ENCODE data around the gene DMRT2.
A peak's percentile ranks its signal among the peaks of the same experiment; 100 is the strongest.

DMRT2 gene

GRCh38 chr9:1047591-1048230, 2.4 kb upstream of the DMRT2 start:
- DNase-seq, result peak; percentile 68

- DNase-seq, result no peak
These were observed 1.9 kb upstream of the DMRT2 start for GRCh38 chr9:1048231-1048619.

GRCh38 chr9:1048811-1049210, 1.3 kb upstream of the DMRT2 start:
- no peak for DNase-seq

GRCh38 chr9:1049641-1050040, 516 bp upstream of the DMRT2 start:
- DNase-seq, result peak; percentile 20

GRCh38 chr9:1051210-1051583, 1.0 kb downstream of the DMRT2 start:
- peak; percentile 38 for DNase-seq

GRCh38 chr9:1051584-1052275, 1.6 kb downstream of the DMRT2 start:
- DNase-seq, result peak; percentile 59

GRCh38 chr9:1052365-1053281, 2.5 kb downstream of the DMRT2 start:
- peak; percentile 34 for DNase-seq

- no peak for DNase-seq
These were observed 3.1 kb downstream of the DMRT2 start for GRCh38 chr9:1053282-1053621.

GRCh38 chr9:1053986-1054425, 3.8 kb downstream of the DMRT2 start:
- no peak for DNase-seq

- DNase-seq, result no peak
These were observed 5.0 kb downstream of the DMRT2 start for GRCh38 chr9:1055166-1055565.

GRCh38 chr9:1057910-1058309, 7.8 kb downstream of the DMRT2 start:
- no peak for DNase-seq

- no peak for DNase-seq
These were observed 8.8 kb downstream of the DMRT2 start for GRCh38 chr9:1058826-1059487.

- no peak for DNase-seq
These were observed 15.0 kb downstream of the DMRT2 start for GRCh38 chr9:1065130-1065529.

- DNase-seq, result no peak
These were observed 20.5 kb downstream of the DMRT2 start for GRCh38 chr9:1070692-1071091.

GRCh38 chr9:1071730-1072129, 21.6 kb downstream of the DMRT2 start:
- DNase-seq, result no peak

- no peak for DNase-seq
These were observed 23.3 kb downstream of the DMRT2 start for GRCh38 chr9:1073497-1073896.

- no peak for DNase-seq
These were observed 27.5 kb downstream of the DMRT2 start for GRCh38 chr9:1077616-1078015.

- peak; percentile 72 for DNase-seq
These were observed 33.3 kb downstream of the DMRT2 start for GRCh38 chr9:1083325-1083913.

- no peak for DNase-seq
These were observed 34.9 kb downstream of the DMRT2 start for GRCh38 chr9:1085086-1085485.

GRCh38 chr9:1086517-1086916, 36.4 kb downstream of the DMRT2 start:
- no peak for DNase-seq

- no peak for DNase-seq
These were observed 37.1 kb downstream of the DMRT2 start for GRCh38 chr9:1087120-1087881.

GRCh38 chr9:1094749-1095148, 44.6 kb downstream of the DMRT2 start:
- no peak for DNase-seq
